SK-N-SH treated with all-trans-retinoic acid at 6 μM for 48 hours (cell line): Measurements from ENCODE around the gene PINK1.

Experiments used
- ATAC-seq: fragments of 200-7000 bp; cut with Tn5 transposase; 3 replicates; pipeline ENCODE4 v1.9.1; 2020; ENCODE audit warnings: mild to moderate bottlenecking, moderate library complexity
- ARNTL ChIP-seq: fragments of 450-650 bp; formaldehyde crosslinking; IDR thresholded peaks from 2 replicates; pipeline ENCODE4 v1.5.0; 2020; ENCODE audit warnings: low read depth, mild to moderate bottlenecking, moderate library complexity, borderline replicate concordance
- BACH2 ChIP-seq: fragments of 250-450 bp; sonication (Bioruptor Pico); IDR thresholded peaks from 2 replicates; pipeline ENCODE4 v1.9.0; 2021; ENCODE audit warnings: mild to moderate bottlenecking, borderline replicate concordance
- CSDC2 ChIP-seq: fragments of 250-450 bp; sonication (Bioruptor Pico); IDR thresholded peaks from 2 replicates; pipeline ENCODE4 v1.5.0; 2020; ENCODE audit warnings: mild to moderate bottlenecking, moderate library complexity
- ESRRG ChIP-seq: fragments of 250-450 bp; sonication (Bioruptor Pico); IDR thresholded peaks from 2 replicates; pipeline ENCODE4 v1.6.1; 2021; ENCODE audit warnings: mild to moderate bottlenecking
- GLIS3 ChIP-seq: fragments of 250-450 bp; sonication (Bioruptor Pico); IDR thresholded peaks from 2 replicates; pipeline ENCODE4 v1.5.0; 2020; ENCODE audit warnings: mild to moderate bottlenecking, moderate library complexity
- OSR1 ChIP-seq: fragments of 250-450 bp; sonication (Bioruptor Pico); IDR thresholded peaks from 2 replicates; pipeline ENCODE4 v1.8.0; 2022; ENCODE audit warnings: moderate library complexity, mild to moderate bottlenecking, inconsistent platforms
- POU6F1 ChIP-seq: fragments of 250-450 bp; sonication (Bioruptor Pico); IDR thresholded peaks from 2 replicates; pipeline ENCODE4 v1.8.0; 2021; ENCODE audit warnings: low read depth, mild to moderate bottlenecking, moderate library complexity, borderline replicate concordance
- PPARA ChIP-seq: fragments of 250-450 bp; sonication (Bioruptor Pico); IDR thresholded peaks from 2 replicates; pipeline ENCODE4 v1.5.0; 2020; ENCODE audit warnings: mild to moderate bottlenecking, borderline replicate concordance
- RARB ChIP-seq: fragments of 250-450 bp; sonication (Bioruptor Pico); IDR thresholded peaks from 2 replicates; pipeline ENCODE4 v1.8.0; 2021; ENCODE audit warnings: mild to moderate bottlenecking, moderate library complexity
- SNAI2 ChIP-seq: fragments of 250-450 bp; sonication (Bioruptor Pico); IDR thresholded peaks from 2 replicates; pipeline ENCODE4 v1.5.0; 2020; ENCODE audit warnings: mild to moderate bottlenecking, moderate library complexity
- TCF4 ChIP-seq: fragments of 250-450 bp; sonication (Bioruptor Pico); IDR thresholded peaks from 2 replicates; pipeline ENCODE4 v1.8.0; 2021; ENCODE audit warnings: mild to moderate bottlenecking, moderate library complexity, borderline replicate concordance
- TOX ChIP-seq: fragments of 250-450 bp; sonication (Bioruptor Pico); IDR thresholded peaks from 2 replicates; pipeline ENCODE4 v1.8.0; 2021; ENCODE audit warnings: mild to moderate bottlenecking, moderate library complexity, borderline replicate concordance
- ZC3H10 ChIP-seq: fragments of 250-450 bp; sonication (Bioruptor Pico); IDR thresholded peaks from 2 replicates; pipeline ENCODE4 v1.5.1; 2021; ENCODE audit warnings: mild to moderate bottlenecking, moderate library complexity
- ZFP3 ChIP-seq: fragments of 250-450 bp; sonication (Bioruptor Pico); IDR thresholded peaks from 2 replicates; pipeline ENCODE4 v1.5.0; 2020; ENCODE audit warnings: mild to moderate bottlenecking, moderate library complexity
- ZFP30 ChIP-seq: fragments of 450-650 bp; formaldehyde crosslinking; IDR thresholded peaks from 2 replicates; pipeline ENCODE4 v1.5.0; 2022; ENCODE audit warnings: mild to moderate bottlenecking, moderate library complexity
- ZNF565 ChIP-seq: fragments of 450-650 bp; formaldehyde crosslinking; conservative IDR thresholded peaks from 2 replicates; pipeline ENCODE4 v1.5.0; 2020; ENCODE audit warnings: low read depth, mild to moderate bottlenecking, moderate library complexity
- ZNF70 ChIP-seq: fragments of 450-650 bp; formaldehyde crosslinking; IDR thresholded peaks from 2 replicates; pipeline ENCODE4 v1.5.0; 2020; ENCODE audit warnings: mild to moderate bottlenecking, moderate library complexity
- ZNF8 ChIP-seq: fragments of 450-650 bp; formaldehyde crosslinking; IDR thresholded peaks from 2 replicates; pipeline ENCODE4 v1.5.0; 2020; ENCODE audit warnings: mild to moderate bottlenecking, moderate library complexity
- TF ChIP-seq, protein P1 (sequence below): fragments of 250-450 bp; sonication (Bioruptor Pico); IDR thresholded peaks from 2 replicates; pipeline ENCODE4 v1.8.0; 2020; ENCODE audit warnings: mild to moderate bottlenecking, moderate library complexity, borderline replicate concordance
- TF ChIP-seq, protein P2 (sequence below): fragments of 250-450 bp; sonication (Bioruptor Pico); IDR thresholded peaks from 2 replicates; pipeline ENCODE4 v1.5.0; 2020; ENCODE audit warnings: mild to moderate bottlenecking, moderate library complexity
- TF ChIP-seq, protein P3 (sequence below): fragments of 250-450 bp; sonication (Bioruptor Pico); IDR thresholded peaks from 2 replicates; pipeline ENCODE4 v1.5.1; 2021; ENCODE audit warnings: mild to moderate bottlenecking, moderate library complexity
- TF ChIP-seq, protein P4 (sequence below): fragments of 250-450 bp; sonication (Bioruptor Pico); IDR thresholded peaks from 2 replicates; pipeline ENCODE4 v1.5.1; 2020; ENCODE audit warnings: low read depth, mild to moderate bottlenecking, moderate library complexity

The PINK1 gene

GRCh38 chr1:20610970-20611369 lies 22.3 kb upstream of the PINK1 start (continued):
- TF ChIP-seq TCF4 (CRISPR knock-in tag) (no peak), ZFP3 (CRISPR knock-in tag) (no peak), PPARA (no peak), OSR1 (CRISPR knock-in tag) (no peak), ARNTL (no peak), ZNF565 (CRISPR knock-in tag) (no peak), TOX (CRISPR knock-in tag) (no peak), POU6F1 (no peak)

DNA sequence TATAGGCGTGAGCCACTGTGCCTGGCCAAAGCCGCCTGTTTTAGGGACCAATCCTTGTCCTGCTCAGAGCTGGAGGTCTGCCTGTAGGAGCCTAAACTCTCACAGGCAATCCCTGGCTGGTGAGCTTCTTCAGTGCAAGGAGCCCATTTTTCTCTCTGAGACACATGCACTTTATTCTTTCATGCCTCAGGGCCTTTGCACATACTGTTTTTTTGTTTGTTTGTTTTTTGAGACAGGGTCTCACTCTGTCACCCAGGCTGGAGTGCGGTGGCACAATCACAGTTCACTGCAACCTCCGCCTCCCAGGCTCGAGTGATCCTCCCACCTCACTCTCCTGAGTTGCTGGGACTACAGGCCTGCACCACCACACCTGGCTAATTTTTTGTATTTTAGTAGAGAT lies 21.6 kb upstream of the PINK1 start:
- TF ChIP-seq, protein P1, sequence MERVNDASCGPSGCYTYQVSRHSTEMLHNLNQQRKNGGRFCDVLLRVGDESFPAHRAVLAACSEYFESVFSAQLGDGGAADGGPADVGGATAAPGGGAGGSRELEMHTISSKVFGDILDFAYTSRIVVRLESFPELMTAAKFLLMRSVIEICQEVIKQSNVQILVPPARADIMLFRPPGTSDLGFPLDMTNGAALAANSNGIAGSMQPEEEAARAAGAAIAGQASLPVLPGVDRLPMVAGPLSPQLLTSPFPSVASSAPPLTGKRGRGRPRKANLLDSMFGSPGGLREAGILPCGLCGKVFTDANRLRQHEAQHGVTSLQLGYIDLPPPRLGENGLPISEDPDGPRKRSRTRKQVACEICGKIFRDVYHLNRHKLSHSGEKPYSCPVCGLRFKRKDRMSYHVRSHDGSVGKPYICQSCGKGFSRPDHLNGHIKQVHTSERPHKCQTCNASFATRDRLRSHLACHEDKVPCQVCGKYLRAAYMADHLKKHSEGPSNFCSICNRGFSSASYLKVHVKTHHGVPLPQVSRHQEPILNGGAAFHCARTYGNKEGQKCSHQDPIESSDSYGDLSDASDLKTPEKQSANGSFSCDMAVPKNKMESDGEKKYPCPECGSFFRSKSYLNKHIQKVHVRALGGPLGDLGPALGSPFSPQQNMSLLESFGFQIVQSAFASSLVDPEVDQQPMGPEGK (CRISPR knock-in tag): no peak
- TF ChIP-seq, protein P2, sequence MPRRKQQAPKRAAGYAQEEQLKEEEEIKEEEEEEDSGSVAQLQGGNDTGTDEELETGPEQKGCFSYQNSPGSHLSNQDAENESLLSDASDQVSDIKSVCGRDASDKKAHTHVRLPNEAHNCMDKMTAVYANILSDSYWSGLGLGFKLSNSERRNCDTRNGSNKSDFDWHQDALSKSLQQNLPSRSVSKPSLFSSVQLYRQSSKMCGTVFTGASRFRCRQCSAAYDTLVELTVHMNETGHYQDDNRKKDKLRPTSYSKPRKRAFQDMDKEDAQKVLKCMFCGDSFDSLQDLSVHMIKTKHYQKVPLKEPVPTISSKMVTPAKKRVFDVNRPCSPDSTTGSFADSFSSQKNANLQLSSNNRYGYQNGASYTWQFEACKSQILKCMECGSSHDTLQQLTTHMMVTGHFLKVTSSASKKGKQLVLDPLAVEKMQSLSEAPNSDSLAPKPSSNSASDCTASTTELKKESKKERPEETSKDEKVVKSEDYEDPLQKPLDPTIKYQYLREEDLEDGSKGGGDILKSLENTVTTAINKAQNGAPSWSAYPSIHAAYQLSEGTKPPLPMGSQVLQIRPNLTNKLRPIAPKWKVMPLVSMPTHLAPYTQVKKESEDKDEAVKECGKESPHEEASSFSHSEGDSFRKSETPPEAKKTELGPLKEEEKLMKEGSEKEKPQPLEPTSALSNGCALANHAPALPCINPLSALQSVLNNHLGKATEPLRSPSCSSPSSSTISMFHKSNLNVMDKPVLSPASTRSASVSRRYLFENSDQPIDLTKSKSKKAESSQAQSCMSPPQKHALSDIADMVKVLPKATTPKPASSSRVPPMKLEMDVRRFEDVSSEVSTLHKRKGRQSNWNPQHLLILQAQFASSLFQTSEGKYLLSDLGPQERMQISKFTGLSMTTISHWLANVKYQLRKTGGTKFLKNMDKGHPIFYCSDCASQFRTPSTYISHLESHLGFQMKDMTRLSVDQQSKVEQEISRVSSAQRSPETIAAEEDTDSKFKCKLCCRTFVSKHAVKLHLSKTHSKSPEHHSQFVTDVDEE (CRISPR knock-in tag): no peak
- TF ChIP-seq SNAI2 (CRISPR knock-in tag): no peak
- TF ChIP-seq OSR1 (CRISPR knock-in tag): no peak
- TF ChIP-seq CSDC2: no peak
- no peak for TF ChIP-seq ARNTL
- TF ChIP-seq, protein P3, sequence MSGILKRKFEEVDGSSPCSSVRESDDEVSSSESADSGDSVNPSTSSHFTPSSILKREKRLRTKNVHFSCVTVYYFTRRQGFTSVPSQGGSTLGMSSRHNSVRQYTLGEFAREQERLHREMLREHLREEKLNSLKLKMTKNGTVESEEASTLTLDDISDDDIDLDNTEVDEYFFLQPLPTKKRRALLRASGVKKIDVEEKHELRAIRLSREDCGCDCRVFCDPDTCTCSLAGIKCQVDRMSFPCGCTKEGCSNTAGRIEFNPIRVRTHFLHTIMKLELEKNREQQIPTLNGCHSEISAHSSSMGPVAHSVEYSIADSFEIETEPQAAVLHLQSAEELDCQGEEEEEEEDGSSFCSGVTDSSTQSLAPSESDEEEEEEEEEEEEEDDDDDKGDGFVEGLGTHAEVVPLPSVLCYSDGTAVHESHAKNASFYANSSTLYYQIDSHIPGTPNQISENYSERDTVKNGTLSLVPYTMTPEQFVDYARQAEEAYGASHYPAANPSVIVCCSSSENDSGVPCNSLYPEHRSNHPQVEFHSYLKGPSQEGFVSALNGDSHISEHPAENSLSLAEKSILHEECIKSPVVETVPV (CRISPR knock-in tag): no peak
- TF ChIP-seq ZNF565 (CRISPR knock-in tag): no peak
- no peak for TF ChIP-seq ZNF8 (CRISPR knock-in tag)
- no peak for TF ChIP-seq GLIS3 (CRISPR knock-in tag)
- TF ChIP-seq BACH2 (CRISPR knock-in tag): no peak
- TF ChIP-seq ZFP3 (CRISPR knock-in tag): no peak
- no peak for TF ChIP-seq TCF4 (CRISPR knock-in tag)
- no peak for TF ChIP-seq ZC3H10 (CRISPR knock-in tag)
- no peak for TF ChIP-seq RARB
- no peak for TF ChIP-seq ZNF70 (CRISPR knock-in tag)
- TF ChIP-seq ZFP30: no peak
- no peak for TF ChIP-seq PPARA
- TF ChIP-seq POU6F1: no peak
- no peak for TF ChIP-seq ESRRG
- no peak for ATAC-seq

DNA sequence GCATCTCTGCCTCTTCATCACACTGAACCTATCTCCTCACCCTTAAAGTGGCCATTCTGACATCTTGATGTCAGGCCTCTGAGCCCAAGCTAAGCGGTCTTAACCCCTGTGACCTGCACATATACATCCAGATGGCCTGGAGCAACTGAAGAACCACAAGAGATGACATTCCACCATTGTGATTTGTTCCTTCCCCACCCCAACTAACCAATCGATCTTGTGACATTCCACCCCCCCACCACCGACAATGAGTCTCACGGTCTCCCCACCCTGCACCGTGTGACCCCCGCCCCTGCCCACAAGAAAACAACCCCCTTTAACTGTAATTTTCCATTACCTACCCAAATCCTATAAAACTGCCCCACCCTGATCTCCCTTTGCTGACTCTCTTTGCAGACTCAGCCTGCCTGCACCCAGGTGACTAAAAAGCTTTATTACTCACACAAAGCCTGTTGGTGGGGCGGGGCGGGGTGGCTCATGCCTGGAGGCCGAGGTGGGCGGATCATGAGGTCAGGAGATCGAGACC lies 21.0 kb upstream of the PINK1 start:
- ATAC-seq: no peak
- TF ChIP-seq TCF4 (CRISPR knock-in tag) (no peak), TOX (CRISPR knock-in tag) (no peak), ZFP30 (no peak), ZNF565 (CRISPR knock-in tag) (no peak), ESRRG (no peak), ZFP3 (CRISPR knock-in tag) (no peak), SNAI2 (CRISPR knock-in tag) (no peak), OSR1 (CRISPR knock-in tag) (no peak)
- TF ChIP-seq, protein P1 (CRISPR knock-in tag): no peak
- TF ChIP-seq, protein P4, sequence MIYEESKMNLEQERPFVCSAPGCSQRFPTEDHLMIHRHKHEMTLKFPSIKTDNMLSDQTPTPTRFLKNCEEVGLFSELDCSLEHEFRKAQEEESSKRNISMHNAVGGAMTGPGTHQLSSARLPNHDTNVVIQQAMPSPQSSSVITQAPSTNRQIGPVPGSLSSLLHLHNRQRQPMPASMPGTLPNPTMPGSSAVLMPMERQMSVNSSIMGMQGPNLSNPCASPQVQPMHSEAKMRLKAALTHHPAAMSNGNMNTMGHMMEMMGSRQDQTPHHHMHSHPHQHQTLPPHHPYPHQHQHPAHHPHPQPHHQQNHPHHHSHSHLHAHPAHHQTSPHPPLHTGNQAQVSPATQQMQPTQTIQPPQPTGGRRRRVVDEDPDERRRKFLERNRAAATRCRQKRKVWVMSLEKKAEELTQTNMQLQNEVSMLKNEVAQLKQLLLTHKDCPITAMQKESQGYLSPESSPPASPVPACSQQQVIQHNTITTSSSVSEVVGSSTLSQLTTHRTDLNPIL (CRISPR knock-in tag): no peak
- TF ChIP-seq, protein P2 (CRISPR knock-in tag): no peak
